ENCODE data around the gene PYGM. TPM values are rescaled to one million over a fixed set of nuclear protein-coding genes. Genes with fewer than 3 reads are reported as not detected.

PYGM gene
- polyA plus RNA-seq, 1 experiment, result 0.14 TPM

GRCh38 chr11:64739871-64740270 is 19.9 kb downstream of the PYGM start:
- Histone ChIP-seq H3K9me3 (ENCODE audit: control insufficient read depth, insufficient read depth, low read length) (peaks cover 4% of the 10 kb centered on the region; the same call in 1 of the 2 replicates), H3K27me3 (ENCODE audit: control insufficient read depth, insufficient read depth, low read length) (peaks cover 68% of the 10 kb centered on the region), H3K4me3 (ENCODE audit: low read depth, low read length) (no peak overlapping the region), H3K27ac (ENCODE audit: low read depth, low read length) (no peak overlapping the region)
- ChIA-PET CTCF (interaction anchor here (2.1 kb wide), 1 partner anchor 52 kb away, joined by 5 read pairs; no protein-coding TSS in a partner anchor), POLR2A (no interaction called here)
- no peak for TF ChIP-seq CTCF (IDR thresholded peaks at IDR 0.05; ENCODE audit: low read depth, low read length)
- no peak for DNase-seq (ENCODE audit: low read depth, low spot score)

GRCh38 chr11:64736654-64737053 is 23.1 kb downstream of the PYGM start:
- DNase-seq (ENCODE audit: low read depth, low spot score), result no peak
- no peak overlapping the region for H3K27ac ChIP-seq (ENCODE audit: low read depth, low read length)
- POLR2A ChIA-PET, result no interaction called here
- no peak overlapping the region for H3K4me3 ChIP-seq (ENCODE audit: low read depth, low read length)
- H3K27me3 ChIP-seq (ENCODE audit: control insufficient read depth, insufficient read depth, low read length), result peaks cover 46% of the 10 kb centered on the region
- CTCF ChIA-PET, result no interaction called here
- H3K9me3 ChIP-seq (ENCODE audit: control insufficient read depth, insufficient read depth, low read length), result no peaks in the 10 kb centered on the region
- TF ChIP-seq CTCF (IDR thresholded peaks at IDR 0.05; ENCODE audit: low read depth, low read length), result no peak

GRCh38 chr11:64735725-64736259 is 24.0 kb downstream of the PYGM start:
- TF ChIP-seq CTCF (IDR thresholded peaks at IDR 0.05; ENCODE audit: low read depth, low read length), result no peak
- DNase-seq (ENCODE audit: low read depth, low spot score), result no peak
- no peak overlapping the region for H3K4me3 ChIP-seq (ENCODE audit: low read depth, low read length)
- H3K27me3 ChIP-seq (ENCODE audit: control insufficient read depth, insufficient read depth, low read length), result peaks cover 39% of the 10 kb centered on the region
- CTCF ChIA-PET, result interaction anchor here (0.5 kb wide), 1 partner anchor 510 kb away, joined by 3 read pairs; no protein-coding TSS in a partner anchor
- H3K27ac ChIP-seq (ENCODE audit: low read depth, low read length), result no peak overlapping the region
- H3K9me3 ChIP-seq (ENCODE audit: control insufficient read depth, insufficient read depth, low read length), result no peaks in the 10 kb centered on the region
- POLR2A ChIA-PET, result no interaction called here

GRCh38 chr11:64734811-64735724 is 24.7 kb downstream of the PYGM start:
- no peak for TF ChIP-seq CTCF (IDR thresholded peaks at IDR 0.05; ENCODE audit: low read depth, low read length)
- DNase-seq (ENCODE audit: low read depth, low spot score), result no peak
- Histone ChIP-seq H3K27me3 (ENCODE audit: control insufficient read depth, insufficient read depth, low read length) (peaks cover 39% of the 10 kb centered on the region), H3K27ac (ENCODE audit: low read depth, low read length) (no peak overlapping the region), H3K4me3 (ENCODE audit: low read depth, low read length) (no peak overlapping the region), H3K9me3 (ENCODE audit: control insufficient read depth, insufficient read depth, low read length) (no peaks in the 10 kb centered on the region)
- ChIA-PET CTCF (interaction anchor here (1.2 kb wide), 1 partner anchor 47 kb away, joined by 3 read pairs; no protein-coding TSS in a partner anchor), POLR2A (no interaction called here)

GRCh38 chr11:64731601-64732000 is 28.2 kb downstream of the PYGM start:
- Histone ChIP-seq H3K27ac (ENCODE audit: low read depth, low read length) (no peak overlapping the region), H3K4me3 (ENCODE audit: low read depth, low read length) (no peak overlapping the region), H3K27me3 (ENCODE audit: control insufficient read depth, insufficient read depth, low read length) (peaks cover 38% of the 10 kb centered on the region), H3K9me3 (ENCODE audit: control insufficient read depth, insufficient read depth, low read length) (no peaks in the 10 kb centered on the region; the same call in 1 of the 2 replicates)
- TF ChIP-seq CTCF (IDR thresholded peaks at IDR 0.05; ENCODE audit: low read depth, low read length), result no peak
- CTCF ChIA-PET, result no interaction called here
- POLR2A ChIA-PET, result no interaction called here
- no peak for DNase-seq (ENCODE audit: low read depth, low spot score)
